ENCODE data around the gene LCE3A.
"Not testable (repeated sequence)": the region's sequence is repeated elsewhere in the genome, so short reads cannot be mapped to it uniquely, and the experiment has no call there.

Gene LCE3A, protein sequence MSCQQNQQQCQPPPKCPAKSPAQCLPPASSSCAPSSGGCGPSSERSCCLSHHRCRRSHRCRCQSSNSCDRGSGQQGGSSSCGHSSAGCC

DNA sequence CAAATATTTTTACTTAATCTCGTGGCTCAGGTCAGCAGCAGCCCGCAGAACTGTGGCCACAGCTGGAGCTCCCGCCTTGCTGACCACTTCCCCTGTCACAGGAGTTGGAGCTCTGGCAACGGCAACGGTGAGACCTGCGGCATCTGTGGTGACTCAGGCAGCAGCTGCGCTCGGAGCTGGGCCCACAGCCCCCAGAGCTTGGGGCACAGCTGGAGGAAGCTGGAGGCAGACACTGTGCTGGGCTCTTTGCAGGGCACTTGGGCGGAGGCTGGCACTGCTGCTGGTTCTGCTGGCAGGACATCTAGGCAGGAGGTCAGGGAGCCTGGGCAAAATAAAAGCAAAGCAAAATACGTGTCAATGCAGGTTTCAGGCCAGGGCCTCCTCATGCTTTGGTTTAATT, at the start of gene LCE3A:
TSS of gene LCE3A (minus strand) at position 301 of the 400 bp plus-strand sequence. CDS start at position 301, 0 bp downstream.
- DNase-seq: no peak

DNA sequence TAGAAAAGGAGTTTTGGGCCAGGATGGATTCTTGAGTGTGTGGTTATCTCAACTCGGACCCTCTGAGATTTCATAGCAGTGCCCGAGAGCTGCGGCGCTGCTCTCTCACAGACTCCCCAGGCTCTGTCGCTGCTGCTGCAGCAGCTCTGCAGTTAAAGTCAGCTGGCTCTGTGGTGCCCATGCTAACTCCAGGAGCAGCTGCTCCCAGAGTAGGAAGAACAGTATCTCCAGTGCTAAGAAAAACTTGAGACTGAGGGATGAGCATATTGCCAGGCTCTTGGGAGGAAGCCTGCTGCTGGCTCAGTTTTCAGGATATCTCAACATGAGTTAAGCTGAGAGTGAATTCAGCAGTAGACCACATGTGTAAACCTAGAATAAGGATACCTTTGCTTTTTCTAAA, 44.7 kb upstream of the LCE3A start:
- DNase-seq: no peak

DNA sequence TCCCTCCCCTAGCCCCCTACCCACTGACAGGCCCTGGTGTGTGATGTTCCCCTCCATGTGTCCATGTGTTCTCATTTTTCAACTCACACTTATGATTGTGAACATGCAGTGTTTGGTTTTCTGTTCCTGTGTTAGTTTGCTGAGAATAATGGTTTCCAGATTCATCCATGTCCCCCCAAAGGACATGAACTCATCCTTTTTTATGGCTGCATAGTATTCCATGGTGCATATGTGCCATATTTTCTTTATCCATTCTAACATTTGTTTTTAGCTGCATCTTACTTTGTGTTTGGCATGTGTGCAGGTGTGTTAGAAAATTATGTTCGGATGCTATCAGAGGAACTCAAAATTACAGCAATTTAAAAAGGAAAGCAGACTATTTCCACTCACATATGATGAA, 43.3 kb upstream of the LCE3A start:
- not testable (repeated sequence) for DNase-seq

DNA sequence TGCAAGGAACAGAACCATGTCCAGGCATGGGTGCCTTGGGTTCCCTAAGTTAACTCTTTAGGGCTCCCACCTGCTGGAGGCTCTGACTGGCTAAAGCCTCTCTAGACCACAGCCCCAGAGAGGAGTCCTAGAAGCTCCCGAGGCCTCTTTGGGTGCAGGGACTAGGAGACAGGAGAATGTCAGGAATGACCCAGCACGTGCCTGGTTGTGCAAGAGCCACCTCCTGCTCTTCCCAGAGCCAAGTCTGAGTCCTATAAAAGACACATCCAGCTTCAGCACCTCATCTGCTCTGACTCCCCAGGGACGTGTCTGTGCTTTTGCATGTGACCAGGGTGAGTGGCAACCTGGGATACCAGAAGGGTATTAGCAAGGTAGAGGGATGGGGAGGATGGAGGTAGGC, 40.2 kb upstream of the LCE3A start, which contains the start of gene LCE2D:
TSS of gene LCE2D (plus strand) at position 283 of the 400 bp plus-strand sequence. CDS start 726 bp downstream, outside the sequence.
- no peak for DNase-seq

DNA sequence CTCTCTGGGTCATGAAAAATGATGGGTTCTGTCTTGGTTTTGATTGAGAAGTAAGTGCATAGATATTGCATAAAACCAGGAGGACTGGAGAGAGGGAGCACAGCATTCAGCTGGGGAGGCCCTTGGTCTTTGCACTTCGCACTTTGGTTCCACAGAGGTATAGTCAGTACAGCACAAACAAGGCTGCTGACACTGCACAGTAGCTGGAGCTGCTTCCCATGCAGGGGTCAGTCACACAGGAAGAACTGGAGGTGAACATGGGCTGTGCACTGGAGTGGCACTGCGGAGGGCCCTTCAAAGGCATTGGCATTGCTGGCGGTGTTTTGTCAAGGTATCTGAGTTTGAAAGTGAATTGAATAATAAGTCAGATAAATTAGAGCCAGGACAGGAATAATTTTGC, 35.7 kb upstream of the LCE3A start:
- DNase-seq: no peak

DNA sequence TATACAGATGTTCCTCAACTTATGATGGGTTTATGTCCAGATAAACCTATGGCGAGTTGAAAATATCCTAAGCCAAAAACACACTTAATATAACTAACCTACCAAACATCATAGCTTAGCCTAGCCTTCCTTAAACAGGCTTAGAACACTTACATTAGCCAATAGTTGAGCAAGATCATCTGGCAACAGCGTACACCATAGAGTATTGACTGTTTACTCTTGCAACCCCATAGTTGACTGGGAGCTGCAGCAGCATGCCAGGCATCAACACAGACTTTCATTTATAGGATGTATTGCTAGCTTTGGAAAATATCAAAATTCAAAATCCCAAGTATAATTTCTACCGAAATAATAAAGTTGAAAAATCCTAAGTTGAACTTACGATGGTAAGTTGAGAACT, 34.8 kb upstream of the LCE3A start:
- DNase-seq: no peak

DNA sequence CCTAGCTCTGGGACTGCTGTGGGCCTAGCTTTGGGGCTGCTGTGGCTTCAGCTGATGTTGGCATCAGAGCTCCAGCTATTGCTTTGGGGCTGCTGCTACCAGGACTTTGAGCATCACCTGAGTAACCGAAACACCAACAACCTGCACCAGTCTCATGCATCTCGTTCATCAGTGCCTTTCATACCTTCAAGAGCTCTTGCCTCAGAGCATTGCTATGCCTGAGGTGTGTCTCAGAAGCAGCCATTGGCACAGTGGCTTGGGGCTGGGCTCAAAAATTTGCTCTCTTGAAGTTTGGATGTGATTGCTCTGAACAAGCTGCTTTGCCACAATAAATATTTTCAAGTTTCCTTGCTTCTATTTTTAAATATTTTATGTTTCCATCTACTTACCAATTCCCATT, 33.6 kb upstream of the LCE3A start:
- DNase-seq: no peak

DNA sequence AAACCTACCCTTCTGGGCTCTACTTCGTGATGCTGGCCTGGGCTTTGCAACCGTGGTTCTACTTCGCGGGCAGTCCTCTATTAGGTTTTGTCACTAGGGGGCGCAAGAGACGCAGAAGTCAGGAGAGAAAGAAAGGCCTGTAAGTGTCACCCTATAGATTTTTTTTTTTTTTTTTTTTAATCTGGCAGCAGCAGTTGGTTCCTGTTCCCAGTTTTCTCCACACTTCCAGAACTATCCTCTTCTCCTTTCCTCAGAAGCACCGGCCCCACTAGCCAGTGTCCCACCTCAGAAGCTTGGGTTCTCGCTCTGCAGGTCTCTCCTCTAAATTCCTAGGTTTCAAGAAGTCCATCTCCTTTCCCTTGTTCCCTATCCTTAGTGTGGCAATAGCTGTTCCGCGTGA, 31.2 kb upstream of the LCE3A start:
- peak; percentile 11 for DNase-seq

DNA sequence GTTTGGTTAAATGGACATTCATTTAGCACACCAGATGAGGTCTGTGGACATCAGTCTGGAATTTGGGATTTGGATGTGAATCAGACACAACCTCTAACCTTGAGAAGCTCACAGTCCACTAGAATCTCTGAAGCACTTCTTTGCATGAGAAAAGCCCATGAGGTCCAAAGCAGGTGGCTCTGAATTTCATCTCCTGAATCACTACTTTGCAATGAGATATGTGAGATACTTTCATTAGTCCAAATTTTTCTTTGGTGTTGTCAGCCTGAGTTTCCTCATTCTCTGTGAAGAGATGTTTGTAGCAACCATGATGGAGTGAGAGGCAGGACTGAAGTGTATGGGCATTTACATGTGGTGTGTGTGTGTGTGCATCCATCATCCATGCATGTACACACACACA, 23.8 kb upstream of the LCE3A start:
- no peak for DNase-seq

DNA sequence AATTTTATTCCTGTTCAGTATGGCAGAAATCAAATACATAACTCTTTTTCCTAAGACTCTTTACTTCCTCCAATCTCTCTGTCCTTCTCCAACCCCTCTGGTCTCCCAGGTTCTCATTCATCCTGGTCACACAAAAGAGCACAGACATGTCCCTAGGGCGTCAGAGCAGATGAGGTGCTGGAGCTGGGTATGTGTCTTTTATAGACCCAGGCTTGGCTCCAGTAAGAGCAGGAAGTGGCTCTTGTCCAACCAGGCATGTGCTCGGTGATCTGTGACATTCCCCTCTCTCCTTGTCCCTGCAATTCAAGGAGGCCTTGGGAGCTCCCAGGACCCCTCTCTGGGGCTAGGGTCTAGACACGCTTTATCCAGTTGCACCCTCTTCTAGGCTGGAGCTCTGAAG, 22.2 kb upstream of the LCE3A start:
- DNase-seq: no peak

DNA sequence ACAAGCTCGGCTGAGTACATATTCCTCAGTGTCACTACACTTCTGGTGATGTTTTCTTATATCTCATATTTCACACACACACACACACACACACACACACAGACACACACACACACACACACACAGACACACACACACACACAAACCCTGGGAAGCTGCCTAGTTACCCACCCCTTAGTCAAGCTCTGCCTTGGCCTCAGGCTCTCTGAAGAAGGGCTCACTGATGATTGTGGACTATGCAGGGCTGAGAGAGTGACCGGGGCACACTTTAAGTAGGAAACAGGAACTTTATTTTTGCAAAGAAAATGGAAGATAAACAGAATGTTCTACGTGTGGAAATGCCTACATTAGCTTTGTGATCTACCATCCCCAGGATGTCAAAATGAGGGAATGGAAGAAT, 21.0 kb upstream of the LCE3A start:
- DNase-seq: no peak

DNA sequence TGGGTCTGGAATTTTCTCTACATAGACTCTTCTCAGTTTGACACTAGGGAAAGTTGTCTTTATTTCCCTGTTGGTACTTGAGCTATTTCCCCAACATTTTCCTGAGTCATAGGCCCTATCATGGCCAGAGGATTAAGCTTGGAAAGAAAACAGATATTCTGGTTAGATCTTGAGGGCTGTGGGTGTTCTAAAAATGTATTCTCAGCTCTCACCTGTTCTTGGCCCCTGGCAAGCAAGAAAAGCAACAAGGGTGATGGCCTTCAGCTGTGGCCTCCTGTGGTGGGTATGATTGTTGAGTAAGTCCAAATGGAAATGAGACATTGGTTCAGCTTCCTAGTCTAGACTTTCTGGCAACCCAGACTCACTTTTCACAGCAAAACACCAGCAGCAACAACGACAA, 17.4 kb upstream of the LCE3A start:
- DNase-seq: no peak

DNA sequence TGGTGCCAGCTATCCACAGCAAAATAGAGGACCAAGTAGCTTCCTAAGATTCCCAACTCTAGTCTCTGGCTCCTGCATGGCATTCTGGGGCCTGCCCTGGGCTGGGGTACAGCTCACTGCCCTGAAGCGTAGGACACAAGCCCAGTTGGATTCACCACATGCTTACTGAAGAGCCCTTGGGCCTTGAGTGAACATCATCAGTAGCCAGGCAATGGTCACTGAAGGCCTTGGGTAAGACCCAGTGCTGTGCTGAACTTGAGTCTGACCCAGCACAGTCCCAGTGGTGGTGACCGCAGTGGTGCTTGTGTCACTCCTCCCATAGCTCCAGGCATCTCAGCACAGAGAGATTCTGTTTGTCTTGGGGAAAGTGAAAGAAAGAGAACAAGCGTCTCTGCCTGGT, 7.7 kb upstream of the LCE3A start:
- DNase-seq: no peak

DNA sequence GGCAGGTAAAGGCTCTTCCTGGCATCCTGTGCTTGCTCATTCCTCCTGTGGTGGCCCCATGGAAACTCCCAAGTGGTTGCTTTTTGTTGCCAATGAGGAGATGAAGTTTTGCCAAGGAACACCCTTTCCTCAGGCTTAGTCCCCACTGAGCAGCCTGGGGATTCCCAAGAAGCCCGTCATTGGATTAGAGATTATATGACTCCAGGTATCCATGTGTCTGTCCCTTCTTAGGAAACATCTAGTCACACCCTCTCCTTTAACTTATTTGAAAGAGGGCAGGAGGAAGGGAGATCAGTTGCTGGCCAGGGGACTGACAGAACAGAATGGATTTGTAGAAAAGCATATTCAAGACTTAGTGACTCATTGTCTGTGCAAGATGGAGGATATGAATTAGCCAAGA, 3.8 kb upstream of the LCE3A start:
- no peak for DNase-seq

DNA sequence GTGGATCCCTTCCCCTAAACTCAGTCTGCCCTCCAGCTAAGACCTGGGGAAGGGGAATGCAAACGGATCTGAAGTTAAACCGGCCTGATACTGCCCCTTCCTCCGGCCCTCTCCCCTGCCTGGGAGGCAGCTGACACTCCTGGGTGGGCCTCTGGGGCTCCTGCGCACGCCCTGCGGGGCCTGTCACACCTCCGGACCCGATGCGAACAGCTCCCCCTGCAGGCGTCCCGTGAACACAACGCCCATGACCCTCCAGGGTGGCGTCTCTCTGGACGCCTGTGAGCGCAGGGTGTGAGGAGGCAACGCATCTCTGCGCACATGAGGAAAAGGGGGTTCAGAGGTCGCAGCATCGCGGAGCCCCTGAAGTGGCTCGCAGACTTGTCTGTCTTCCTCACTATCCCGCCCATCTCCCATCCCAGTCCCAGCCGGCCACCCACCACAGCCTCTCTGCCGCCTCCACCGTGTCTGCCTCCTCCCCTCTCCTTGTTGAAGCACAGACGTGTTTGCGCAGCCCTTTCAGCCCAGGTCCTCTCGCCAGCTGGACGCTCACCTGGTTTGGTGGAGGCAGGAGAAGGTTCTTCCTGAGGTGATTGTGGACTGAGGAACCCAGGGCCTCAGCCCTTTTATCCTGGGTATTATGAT, 421 bp upstream of the LCE3A start:
- DNase-seq: no peak

DNA sequence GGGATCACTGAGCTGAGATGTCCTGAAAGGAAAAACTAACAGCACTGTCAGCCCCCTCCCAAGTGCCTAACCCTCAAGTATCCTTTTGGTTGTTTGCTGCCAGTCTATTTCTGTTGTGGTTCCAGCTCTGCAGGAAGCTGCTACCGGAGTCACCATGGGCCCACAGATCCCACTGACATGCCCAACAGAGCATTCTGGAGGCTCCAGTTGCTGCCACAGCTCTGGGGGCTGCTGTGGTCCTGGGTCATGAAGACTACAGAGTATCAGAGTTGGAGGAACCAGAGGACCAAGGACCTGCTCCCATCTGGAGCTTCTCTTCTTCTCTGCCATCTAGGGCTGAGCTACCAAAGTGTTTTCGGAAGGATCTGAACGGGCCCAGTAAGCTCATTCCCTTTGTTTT, 910 bp downstream of the LCE3A start:
- DNase-seq: no peak

DNA sequence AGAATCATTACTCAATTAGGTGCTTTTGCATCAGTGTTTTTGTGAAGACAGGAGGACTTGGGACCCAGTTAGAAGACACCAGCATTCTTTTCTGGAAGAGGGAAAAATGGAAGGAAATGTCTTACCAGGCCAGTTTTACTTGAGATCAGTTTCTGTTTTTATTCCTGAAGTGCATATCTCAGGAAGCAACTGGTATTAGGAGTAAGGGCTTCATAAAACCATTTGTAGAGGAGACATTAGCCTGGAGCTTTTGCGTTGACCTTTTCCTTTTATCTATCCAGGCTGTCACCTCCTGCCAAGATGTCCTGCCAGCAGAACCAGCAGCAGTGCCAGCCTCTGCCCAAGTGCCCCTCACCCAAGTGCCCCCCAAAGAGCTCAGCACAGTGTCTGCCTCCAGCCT, 9.4 kb downstream of the LCE3A start, which contains the start of gene LCE3B:
TSS of gene LCE3B (plus strand) at position 301 of the 400 bp plus-strand sequence. CDS start at position 301, 0 bp downstream.
- no peak for DNase-seq

DNA sequence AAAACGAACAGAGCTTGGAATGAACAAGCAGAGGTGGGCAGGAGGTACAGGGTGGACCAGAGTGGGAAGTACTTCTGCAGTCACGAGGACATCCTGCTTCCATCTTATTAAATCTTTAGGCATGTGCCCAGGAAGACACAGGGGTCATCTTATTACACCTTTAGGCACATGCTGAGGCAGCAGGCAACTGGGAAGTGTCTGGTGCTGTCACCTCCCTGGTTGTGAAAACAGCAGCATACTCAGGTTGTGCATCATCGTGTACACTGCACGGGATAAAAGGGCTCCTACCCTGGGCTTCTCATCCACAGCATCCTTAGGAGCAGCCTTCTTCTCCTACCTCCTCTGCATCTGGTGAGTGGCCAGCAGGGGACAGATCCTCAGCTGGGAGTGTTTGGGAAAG, 23.0 kb downstream of the LCE3A start, which contains the start of gene LCE3C:
TSS of gene LCE3C (plus strand) at position 301 of the 400 bp plus-strand sequence. CDS start 498 bp downstream, outside the sequence.
- DNase-seq: no peak

DNA sequence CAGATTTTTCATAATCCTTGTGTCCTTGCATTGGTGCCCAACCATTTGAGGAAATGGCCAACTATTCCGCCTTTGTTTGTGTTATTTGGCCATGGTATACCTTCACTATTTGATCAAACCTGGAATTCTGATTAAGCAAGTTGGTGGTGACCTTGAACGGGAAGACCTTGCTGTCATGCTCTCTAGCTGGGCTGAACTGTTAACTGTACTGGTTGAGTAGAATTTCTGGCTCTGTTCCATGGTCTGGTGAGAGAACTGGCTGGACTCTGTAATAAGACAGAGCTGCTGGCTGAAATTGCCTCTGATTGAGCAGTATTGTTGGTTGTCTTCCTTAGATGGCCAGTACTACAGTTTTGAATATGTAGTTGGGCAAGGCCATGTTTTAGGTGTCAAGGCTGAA, 25.9 kb downstream of the LCE3A start:
- no peak for DNase-seq

DNA sequence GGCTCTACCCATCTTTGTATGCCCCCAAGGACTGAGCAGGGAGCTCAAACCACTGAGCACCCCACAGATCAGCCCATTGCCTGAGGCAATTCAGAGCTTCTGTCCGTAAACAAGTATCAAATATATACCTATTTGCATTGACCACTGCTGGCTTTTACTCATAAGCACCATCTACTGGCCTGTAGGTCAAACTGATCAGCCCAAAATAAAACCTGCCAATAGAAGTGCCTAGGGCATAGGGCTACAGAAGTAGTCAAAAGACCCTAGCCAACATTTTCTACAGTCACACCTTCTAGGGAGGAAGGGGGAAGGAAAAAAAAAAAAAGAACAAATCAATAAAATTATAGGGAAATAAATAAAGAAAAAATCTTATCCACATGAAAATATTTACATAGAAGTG, 37.3 kb downstream of the LCE3A start:
- no peak for DNase-seq

DNA sequence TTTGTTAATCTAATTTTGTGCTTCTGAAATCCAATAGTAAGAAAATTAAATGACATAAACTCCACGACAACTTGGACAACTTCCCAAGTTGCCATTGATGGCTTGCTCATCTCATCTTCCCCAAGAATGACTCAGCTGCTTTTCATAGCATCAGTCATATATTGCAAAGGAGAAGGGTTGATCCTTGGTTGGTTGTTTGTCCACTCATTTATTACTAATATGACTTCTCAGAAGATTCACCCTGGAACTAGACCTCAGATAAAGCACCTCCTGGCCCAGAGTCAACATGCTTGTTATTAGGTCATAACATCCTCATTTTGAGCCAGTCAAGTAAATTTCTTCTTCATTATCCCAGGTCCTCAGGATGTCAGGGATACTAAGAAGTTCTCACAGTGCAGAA, 40.3 kb downstream of the LCE3A start:
- DNase-seq: no peak

DNA sequence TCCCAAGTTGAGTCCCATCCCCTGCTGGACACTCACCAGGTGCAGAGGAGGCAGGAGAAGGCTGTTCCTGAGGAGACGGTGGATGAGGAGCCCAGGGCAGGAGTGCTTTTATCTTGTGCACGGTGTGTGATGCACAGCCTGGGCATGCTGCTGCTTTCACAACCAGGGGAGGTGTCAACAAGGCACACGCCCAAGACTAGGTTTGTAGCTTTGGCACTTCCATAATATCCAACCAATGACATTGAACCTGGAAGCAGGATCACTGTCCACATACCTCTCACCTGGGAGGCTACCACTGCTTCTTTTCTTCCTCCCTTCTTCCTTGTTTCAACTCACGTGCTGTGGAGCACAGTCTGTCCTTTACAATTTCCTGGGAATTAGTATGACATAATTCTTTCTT, 42.5 kb downstream of the LCE3A start, which contains the start of gene LCE3D:
TSS of gene LCE3D (minus strand) at position 84 of the 400 bp plus-strand sequence. CDS start 580 bp downstream, outside the sequence.
- DNase-seq: no peak

DNA sequence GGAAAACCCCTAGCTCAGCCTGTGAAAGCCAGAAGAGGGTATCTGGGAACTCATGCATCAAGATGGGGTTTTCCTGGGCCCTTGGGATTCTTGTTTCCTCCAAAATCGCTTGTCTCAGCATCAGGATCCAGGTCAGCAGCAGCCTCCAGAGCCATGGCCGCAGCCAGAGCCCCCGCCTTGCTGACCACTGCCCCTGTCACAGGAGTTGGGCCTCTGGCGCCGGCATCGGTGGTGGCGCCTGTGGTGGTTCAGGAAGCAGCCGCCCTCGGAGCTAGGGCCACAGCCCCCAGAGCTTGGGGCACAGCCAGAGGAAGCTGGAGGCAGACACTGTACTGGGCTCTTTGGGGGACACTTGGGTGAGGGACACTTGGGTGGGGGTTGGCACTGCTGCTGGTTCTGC, 43.4 kb downstream of the LCE3A start:
- DNase-seq: not testable (repeated sequence)

DNA sequence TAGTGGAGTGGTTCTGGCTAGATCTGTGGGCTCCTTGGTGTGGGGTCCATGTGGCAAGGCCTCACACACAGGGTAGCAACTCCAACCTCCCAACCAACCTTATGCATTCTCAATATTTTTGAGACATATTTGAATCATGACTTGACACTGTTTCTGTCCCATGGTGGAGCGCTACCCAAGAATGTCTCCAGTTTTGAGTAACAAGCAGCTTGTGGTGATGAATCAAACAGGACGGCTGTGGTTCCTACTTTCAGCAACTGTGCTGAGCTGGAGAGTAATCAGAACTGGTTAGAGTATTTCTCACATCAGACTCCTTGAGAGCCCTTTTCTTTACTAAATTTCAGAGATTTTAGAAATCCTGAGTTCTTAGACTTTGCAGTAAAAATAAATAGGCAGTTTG, 45.7 kb downstream of the LCE3A start:
- no peak for DNase-seq

Data from NCI-H446 treated with DMSO at 0.1 percent for 48 hours (cell line).